Measurements from ENCODE around the gene RPL31. TPM values are rescaled to one million over a fixed set of nuclear protein-coding genes. Genes with fewer than 3 reads are reported as not detected.

RPL31 gene
- total RNA-seq, 1 donor from 2014 or later: 1,335 TPM

DNA sequence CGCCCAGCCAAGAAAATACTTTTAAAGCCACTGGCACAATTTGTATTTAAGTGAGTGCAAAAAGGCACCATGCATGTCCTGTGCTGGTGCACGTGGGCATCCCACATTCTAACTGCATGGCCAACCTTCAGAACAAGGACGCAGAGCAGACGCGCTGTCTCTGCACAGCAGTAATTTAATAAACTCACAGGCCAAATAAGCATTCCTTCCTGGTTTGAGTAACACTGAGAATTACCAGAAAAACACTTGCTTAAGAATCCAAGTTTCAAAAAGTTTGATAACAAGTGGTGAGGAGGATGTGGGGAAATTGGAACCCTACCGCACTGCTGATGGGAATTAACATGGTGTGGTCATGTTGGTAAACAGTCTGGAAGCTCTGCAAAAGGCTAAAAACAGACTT, 38.7 kb downstream of the RPL31 start:
- TF ChIP-seq, protein P1, sequence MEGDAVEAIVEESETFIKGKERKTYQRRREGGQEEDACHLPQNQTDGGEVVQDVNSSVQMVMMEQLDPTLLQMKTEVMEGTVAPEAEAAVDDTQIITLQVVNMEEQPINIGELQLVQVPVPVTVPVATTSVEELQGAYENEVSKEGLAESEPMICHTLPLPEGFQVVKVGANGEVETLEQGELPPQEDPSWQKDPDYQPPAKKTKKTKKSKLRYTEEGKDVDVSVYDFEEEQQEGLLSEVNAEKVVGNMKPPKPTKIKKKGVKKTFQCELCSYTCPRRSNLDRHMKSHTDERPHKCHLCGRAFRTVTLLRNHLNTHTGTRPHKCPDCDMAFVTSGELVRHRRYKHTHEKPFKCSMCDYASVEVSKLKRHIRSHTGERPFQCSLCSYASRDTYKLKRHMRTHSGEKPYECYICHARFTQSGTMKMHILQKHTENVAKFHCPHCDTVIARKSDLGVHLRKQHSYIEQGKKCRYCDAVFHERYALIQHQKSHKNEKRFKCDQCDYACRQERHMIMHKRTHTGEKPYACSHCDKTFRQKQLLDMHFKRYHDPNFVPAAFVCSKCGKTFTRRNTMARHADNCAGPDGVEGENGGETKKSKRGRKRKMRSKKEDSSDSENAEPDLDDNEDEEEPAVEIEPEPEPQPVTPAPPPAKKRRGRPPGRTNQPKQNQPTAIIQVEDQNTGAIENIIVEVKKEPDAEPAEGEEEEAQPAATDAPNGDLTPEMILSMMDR (IDR thresholded peaks at IDR 0.05): no peak
- peaks cover 10% of the 10 kb centered on the region for H3K36me3 Mint-ChIP-seq (ENCODE audit: unreplicated experiment)
- H3K4me1 Mint-ChIP-seq (ENCODE audit: unreplicated experiment): no peaks in the 10 kb centered on the region
- no peak overlapping the region for H3K4me3 Mint-ChIP-seq (ENCODE audit: unreplicated experiment)
- DNase-seq (ENCODE audit: extremely low spot score, unreplicated experiment): peak; percentile 46
- no peak overlapping the region for H3K27ac Mint-ChIP-seq (ENCODE audit: unreplicated experiment)
- no peaks in the 10 kb centered on the region for H3K9me3 Mint-ChIP-seq (ENCODE audit: unreplicated experiment)
- H3K27me3 Mint-ChIP-seq (ENCODE audit: unreplicated experiment): no peaks in the 10 kb centered on the region

GRCh38 chr2:101041413-101041812, 39.3 kb downstream of the RPL31 start:
- Mint-ChIP-seq H3K36me3 (ENCODE audit: unreplicated experiment) (peaks cover 10% of the 10 kb centered on the region), H3K4me1 (ENCODE audit: unreplicated experiment) (no peaks in the 10 kb centered on the region), H3K27ac (ENCODE audit: unreplicated experiment) (no peak overlapping the region), H3K27me3 (ENCODE audit: unreplicated experiment) (no peaks in the 10 kb centered on the region), H3K9me3 (ENCODE audit: unreplicated experiment) (no peaks in the 10 kb centered on the region), H3K4me3 (ENCODE audit: unreplicated experiment) (no peak overlapping the region)
- DNase-seq (ENCODE audit: extremely low spot score, unreplicated experiment): no peak
- TF ChIP-seq, protein P1 (IDR thresholded peaks at IDR 0.05): no peak

GRCh38 chr2:101045330-101045729, 43.2 kb downstream of the RPL31 start:
- Mint-ChIP-seq H3K27ac (ENCODE audit: unreplicated experiment) (no peak overlapping the region), H3K27me3 (ENCODE audit: unreplicated experiment) (no peaks in the 10 kb centered on the region), H3K36me3 (ENCODE audit: unreplicated experiment) (peaks cover 8% of the 10 kb centered on the region), H3K4me1 (ENCODE audit: unreplicated experiment) (no peaks in the 10 kb centered on the region), H3K4me3 (ENCODE audit: unreplicated experiment) (no peak overlapping the region), H3K9me3 (ENCODE audit: unreplicated experiment) (no peaks in the 10 kb centered on the region)
- no peak for DNase-seq (ENCODE audit: extremely low spot score, unreplicated experiment)
- TF ChIP-seq, protein P1 (IDR thresholded peaks at IDR 0.05): no peak

GRCh38 chr2:101047075-101047766, 45.1 kb downstream of the RPL31 start:
- no peak overlapping the region for H3K4me3 Mint-ChIP-seq (ENCODE audit: unreplicated experiment)
- peak; percentile 65 for DNase-seq (ENCODE audit: extremely low spot score, unreplicated experiment)
- no peaks in the 10 kb centered on the region for H3K4me1 Mint-ChIP-seq (ENCODE audit: unreplicated experiment)
- H3K27me3 Mint-ChIP-seq (ENCODE audit: unreplicated experiment): no peaks in the 10 kb centered on the region
- TF ChIP-seq, protein P1 (IDR thresholded peaks at IDR 0.05): no peak
- H3K27ac Mint-ChIP-seq (ENCODE audit: unreplicated experiment): no peak overlapping the region
- H3K36me3 Mint-ChIP-seq (ENCODE audit: unreplicated experiment): peaks cover 10% of the 10 kb centered on the region
- no peaks in the 10 kb centered on the region for H3K9me3 Mint-ChIP-seq (ENCODE audit: unreplicated experiment)

- Mint-ChIP-seq H3K36me3 (ENCODE audit: unreplicated experiment) (peaks cover 12% of the 10 kb centered on the region), H3K4me1 (ENCODE audit: unreplicated experiment) (no peaks in the 10 kb centered on the region), H3K27me3 (ENCODE audit: unreplicated experiment) (no peaks in the 10 kb centered on the region), H3K27ac (ENCODE audit: unreplicated experiment) (no peak overlapping the region), H3K9me3 (ENCODE audit: unreplicated experiment) (no peaks in the 10 kb centered on the region), H3K4me3 (ENCODE audit: unreplicated experiment) (no peak overlapping the region)
- TF ChIP-seq, protein P1 (IDR thresholded peaks at IDR 0.05): no peak
- DNase-seq (ENCODE audit: extremely low spot score, unreplicated experiment): no peak
These were observed 45.7 kb downstream of the RPL31 start for GRCh38 chr2:101047774-101048173.

All from osteocyte (in vitro differentiated cells).